HCT116 (cell line): Measurements from ENCODE around the gene BABAM2. TPM values are rescaled to one million over a fixed set of nuclear protein-coding genes. Genes with fewer than 3 reads are reported as not detected.

Source experiments
- ATAC-seq: fragments of 200-7000 bp; cut with Tn5 transposase; 2 replicates; pipeline ENCODE4 v1.9.1; 2020; ENCODE audit warnings: mild to moderate bottlenecking, moderate library complexity
- BruUV-seq: library from RNA; stranded (reverse); fragments of 400-500 nt; replicated peaks from 2 replicates; lab custom pipeline; 2021; lab: Mats Ljungman, UMichigan
- CTCF ChIA-PET: fragments of 300-600 bp; sonication (Branson Sonifier 250); formaldehyde crosslinking; loops from one replicate; lab custom pipeline; 2021; ENCODE audit warnings: antibody characterized with exemption; lab: Charles Lee
- POLR2A ChIA-PET: fragments of 300-600, 350-600 bp; sonication (Branson Sonifier 250); formaldehyde crosslinking; loops from one replicate; lab custom pipeline; 2021; ENCODE audit warnings: antibody characterized with exemption; lab: Charles Lee
- RAD21 ChIA-PET, 2 experiments: fragments of 300-600 bp; sonication (Branson Sonifier 250); formaldehyde crosslinking; loops; one replicate each; lab custom pipeline; 2023; ENCODE audit warnings: low total read pairs in 2 of 2; ENCODE audit not compliant: uncharacterized antibody in 2 of 2, unreplicated experiment in 2 of 2, low non-redundant PET in 1 of 2; lab: Charles Lee
- DNase-seq: peaks from one replicate; pipeline ENCODE4 v3.0.0-alpha.2; 2010; ENCODE audit warnings: low read depth, low spot score
- H2AFZ ChIP-seq: fragments of 200-600 bp; shearing (Covaris generic), sonication (generic); 2 replicates; pipeline ENCODE4 v1.6.1; 2017; ENCODE audit warnings: low read depth, mixed run types, mixed read lengths, antibody characterized with exemption, low read length; ENCODE audit not compliant: poor library complexity, severe bottlenecking
- H3K27ac ChIP-seq: 2 replicates; pipeline ENCODE4 v1.5.1; 2012; ENCODE audit warnings: low read depth, low read length
- H3K27me3 ChIP-seq: fragments of 200-600 bp; sonication (generic); 2 replicates; pipeline ENCODE4 v1.6.1; 2016; ENCODE audit warnings: mixed run types, low read length, mixed read lengths; ENCODE audit not compliant: insufficient read depth
- H3K36me3 ChIP-seq, 2 experiments: fragments of 200-500 bp in 1 of 2; fragments of 200-600 bp in 1 of 2; sonication (Bioruptor generic) in 1 of 2; sonication (generic) in 1 of 2; 2 replicates each; pipeline versions ENCODE4 v1.5.1 to v1.6.1; 2014 to 2016; ENCODE audit warnings: low read length in 2 of 2, inconsistent platforms in 1 of 2, mixed read lengths in 1 of 2, mixed run types in 1 of 2; ENCODE audit not compliant: insufficient read depth in 2 of 2, control insufficient read depth in 1 of 2
- H3K4me1 ChIP-seq, 2 experiments: fragments of 200-600 bp in 1 of 2; sonication (generic) in 1 of 2; 2 replicates each; pipeline versions ENCODE4 v1.5.1 to v1.6.1; 2012 to 2017; ENCODE audit warnings: low read length in 2 of 2, inconsistent platforms in 1 of 2, mild to moderate bottlenecking in 1 of 2, mixed read lengths in 1 of 2, mixed run types in 1 of 2, moderate library complexity in 1 of 2; ENCODE audit not compliant: insufficient read depth in 2 of 2, control insufficient read depth in 1 of 2
- H3K4me2 ChIP-seq: fragments of 200-600 bp; sonication (generic); 2 replicates; pipeline ENCODE4 v1.6.1; 2017; ENCODE audit warnings: mixed run types, low read length, mixed read lengths
- H3K4me3 ChIP-seq, 2 experiments: fragments of 200-600 bp in 1 of 2; sonication (generic) in 1 of 2; replicated peaks in 1 of 2; 2 replicates each; pipeline ENCODE4 v1.5.1; 2011 to 2016; ENCODE audit warnings: low read length in 2 of 2, control low read depth in 1 of 2, low read depth in 1 of 2, mild to moderate bottlenecking in 1 of 2, mixed read lengths in 1 of 2, mixed run types in 1 of 2
- H3K79me2 ChIP-seq: fragments of 200-600 bp; sonication (generic); 2 replicates; pipeline ENCODE4 v1.6.1; 2017; ENCODE audit warnings: mild to moderate bottlenecking, mixed run types, low read length, moderate library complexity, mixed read lengths; ENCODE audit not compliant: insufficient read depth
- H3K9ac ChIP-seq: fragments of 200-600 bp; sonication (generic); 2 replicates; pipeline ENCODE4 v1.6.1; 2016; ENCODE audit warnings: low read length, mixed read lengths
- H3K9me2 ChIP-seq: fragments of 200-600 bp; sonication (generic), shearing (Covaris generic); 2 replicates; pipeline ENCODE4 v1.6.1; 2017; ENCODE audit warnings: mixed run types, mild to moderate bottlenecking, moderate library complexity; ENCODE audit not compliant: insufficient read depth
- H3K9me3 ChIP-seq, 2 experiments: fragments of 200-500 bp in 1 of 2; fragments of 200-600 bp in 1 of 2; sonication (Bioruptor generic) in 1 of 2; sonication (generic) in 1 of 2; 2 replicates each; pipeline ENCODE4 v1.6.1; 2014 to 2017; ENCODE audit warnings: low read length in 2 of 2, mixed read lengths in 2 of 2, inconsistent platforms in 1 of 2, low read depth in 1 of 2, mild to moderate bottlenecking in 1 of 2, mixed run types in 1 of 2, moderate library complexity in 1 of 2; ENCODE audit not compliant: control insufficient read depth in 1 of 2, insufficient read depth in 1 of 2
- H4K20me1 ChIP-seq: fragments of 200-600 bp; sonication (generic), shearing (Covaris generic); 2 replicates; pipeline ENCODE4 v1.6.1; 2017; ENCODE audit warnings: mixed run types, mild to moderate bottlenecking, moderate library complexity; ENCODE audit not compliant: insufficient read depth
- ELF1 ChIP-seq: IDR thresholded peaks from 2 replicates; pipeline ENCODE4 v1.6.1; 2012; ENCODE audit warnings: low read depth, borderline replicate concordance
- EZH2 ChIP-seq: fragments of 200-600 bp; sonication (generic); IDR thresholded peaks from 2 replicates; pipeline ENCODE4 v1.6.1; 2017; ENCODE audit warnings: antibody characterized with exemption, mixed run types
- EZH2phosphoT487 ChIP-seq: fragments of 200-600 bp; IDR thresholded peaks from 2 replicates; pipeline ENCODE4 v1.6.1; 2018; ENCODE audit warnings: antibody characterized with exemption, borderline replicate concordance
- JUND ChIP-seq: IDR thresholded peaks from 2 replicates; pipeline ENCODE4 v1.6.1; 2012
- POLR2A ChIP-seq: IDR thresholded peaks from 2 replicates; pipeline ENCODE4 v1.7.0; 2011; ENCODE audit warnings: borderline replicate concordance; ENCODE audit not compliant: insufficient read depth, insufficient read length; ENCODE audit errors: extremely low read depth
- POLR2AphosphoS5 ChIP-seq: IDR thresholded peaks from 2 replicates; pipeline ENCODE4 v1.6.1; 2011; ENCODE audit warnings: mild to moderate bottlenecking, low read depth, low read length, moderate library complexity
- RAD21 ChIP-seq: IDR thresholded peaks from 2 replicates; pipeline ENCODE4 v1.6.1; 2012; ENCODE audit warnings: low read depth, mild to moderate bottlenecking
- SIN3A ChIP-seq: IDR thresholded peaks from 2 replicates; pipeline ENCODE4 v1.6.1; 2012; ENCODE audit warnings: low read depth
- SP1 ChIP-seq: IDR thresholded peaks from 2 replicates; pipeline ENCODE4 v1.6.1; 2012; ENCODE audit warnings: low read depth
- SRF ChIP-seq: IDR thresholded peaks from 2 replicates; pipeline ENCODE4 v1.6.1; 2012; ENCODE audit warnings: low read depth
- TCF7L2 ChIP-seq: IDR thresholded peaks from 2 replicates; pipeline ENCODE4 v1.7.0; 2011; ENCODE audit warnings: borderline replicate concordance, inconsistent platforms; ENCODE audit not compliant: insufficient read depth, insufficient read length; ENCODE audit errors: extremely low read depth
- YY1 ChIP-seq: IDR thresholded peaks from 2 replicates; pipeline ENCODE4 v1.6.1; 2011; ENCODE audit warnings: low read length, low read depth, moderate library complexity, mild to moderate bottlenecking; ENCODE audit not compliant: insufficient replicate concordance; ENCODE audit errors: extremely low read depth
- ZNF274 ChIP-seq: fragments of 200-500 bp; sonication (Bioruptor generic); IDR thresholded peaks from 2 replicates; pipeline ENCODE4 v1.6.1; 2014; ENCODE audit warnings: mild to moderate bottlenecking, low read depth, low read length, inconsistent platforms
- intact Hi-C: fragments of 100-400 bp; cut with micrococcal nuclease; formaldehyde crosslinking; loops from 2 replicates; pipeline ENCODE4 v1.10.0; 2022
- total RNA-seq: library from RNA; stranded (reverse); gene quantifications from one replicate; pipeline ENCODE4 v1.2.1, GENCODE V29; 2021; ENCODE audit not compliant: unreplicated experiment
- TF ChIP-seq, protein P1 (sequence below), 3 experiments: fragments of 200-600 bp in 1 of 3; sonication (generic) in 1 of 3; IDR thresholded peaks in 2 of 3; conservative IDR thresholded peaks in 1 of 3; 2 replicates each; pipeline ENCODE4 v1.5.1; 2012 to 2017; ENCODE audit warnings: low read depth in 2 of 3, low read length in 2 of 3, antibody characterized with exemption in 1 of 3, borderline replicate concordance in 1 of 3, control low read depth in 1 of 3, mild to moderate bottlenecking in 1 of 3, mixed read lengths in 1 of 3, mixed run types in 1 of 3, moderate library complexity in 1 of 3; ENCODE audit not compliant: insufficient read depth in 1 of 3
- TF ChIP-seq, protein P2 (sequence below): IDR thresholded peaks from 2 replicates; pipeline ENCODE4 v1.6.1; 2012; ENCODE audit warnings: low read depth

Gene BABAM2
- total RNA-seq, 1 experiment from 2014 or later, result 23.8 TPM

DNA sequence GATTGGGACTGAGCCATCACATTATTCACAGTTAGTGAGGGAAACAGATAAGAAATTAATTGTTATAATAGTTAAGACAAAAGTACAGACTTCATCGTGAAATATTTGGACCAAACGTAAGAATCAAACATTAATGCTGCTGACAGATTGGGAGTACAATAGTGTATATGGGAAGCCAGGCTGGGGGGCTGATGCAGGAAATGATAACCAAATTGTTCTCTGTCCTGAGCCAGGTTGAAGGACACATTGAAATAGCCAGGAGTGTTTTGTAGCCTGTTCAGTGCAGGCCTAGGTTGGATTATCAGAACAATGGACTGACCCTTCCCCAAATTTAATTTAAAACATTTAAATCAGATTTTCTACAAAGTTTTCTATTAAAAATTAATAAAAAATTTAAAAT lies 203.2 kb downstream of the BABAM2 start (continued):
- TF ChIP-seq EZH2 (no peak), SRF (no peak), JUND (no peak)

DNA sequence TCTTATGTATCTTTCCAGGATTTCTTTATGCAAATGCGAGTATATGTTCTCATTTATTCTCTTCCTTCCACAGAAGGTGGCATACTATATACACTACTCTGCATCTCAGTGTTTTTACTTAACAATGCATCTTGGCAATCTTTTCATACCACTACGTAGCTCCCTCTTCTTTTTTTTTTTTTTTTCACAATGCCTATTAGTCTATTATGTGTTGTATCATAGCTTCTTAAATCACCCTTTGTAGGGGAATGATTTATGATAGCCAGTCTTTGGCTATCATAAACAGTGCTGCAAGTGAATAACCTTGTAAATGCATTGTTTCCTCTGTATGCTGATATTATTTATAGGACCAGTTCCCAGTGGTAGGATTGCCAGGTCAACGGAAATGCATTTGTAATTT lies 204.2 kb downstream of the BABAM2 start:
- POLR2A ChIA-PET, result no interaction called here
- no peak for DNase-seq
- CTCF ChIA-PET, result no interaction called here
- no peaks in the 10 kb centered on the region for H3K36me3 ChIP-seq
- intact Hi-C loops, result no loop called here
- H3K9me3 ChIP-seq, result no peaks in the 10 kb centered on the region
- no peaks in the 10 kb centered on the region for H3K27me3 ChIP-seq
- no peaks in the 10 kb centered on the region for H3K79me2 ChIP-seq
- H3K4me3 ChIP-seq, result no peak overlapping the region
- H3K27ac ChIP-seq, result no peak overlapping the region
- no TSS peak for BruUV-seq
- ATAC-seq, result no peak
- H3K4me1 ChIP-seq, result no peaks in the 10 kb centered on the region
- TF ChIP-seq TCF7L2, result no peak
- TF ChIP-seq, protein P1, sequence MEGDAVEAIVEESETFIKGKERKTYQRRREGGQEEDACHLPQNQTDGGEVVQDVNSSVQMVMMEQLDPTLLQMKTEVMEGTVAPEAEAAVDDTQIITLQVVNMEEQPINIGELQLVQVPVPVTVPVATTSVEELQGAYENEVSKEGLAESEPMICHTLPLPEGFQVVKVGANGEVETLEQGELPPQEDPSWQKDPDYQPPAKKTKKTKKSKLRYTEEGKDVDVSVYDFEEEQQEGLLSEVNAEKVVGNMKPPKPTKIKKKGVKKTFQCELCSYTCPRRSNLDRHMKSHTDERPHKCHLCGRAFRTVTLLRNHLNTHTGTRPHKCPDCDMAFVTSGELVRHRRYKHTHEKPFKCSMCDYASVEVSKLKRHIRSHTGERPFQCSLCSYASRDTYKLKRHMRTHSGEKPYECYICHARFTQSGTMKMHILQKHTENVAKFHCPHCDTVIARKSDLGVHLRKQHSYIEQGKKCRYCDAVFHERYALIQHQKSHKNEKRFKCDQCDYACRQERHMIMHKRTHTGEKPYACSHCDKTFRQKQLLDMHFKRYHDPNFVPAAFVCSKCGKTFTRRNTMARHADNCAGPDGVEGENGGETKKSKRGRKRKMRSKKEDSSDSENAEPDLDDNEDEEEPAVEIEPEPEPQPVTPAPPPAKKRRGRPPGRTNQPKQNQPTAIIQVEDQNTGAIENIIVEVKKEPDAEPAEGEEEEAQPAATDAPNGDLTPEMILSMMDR (IDR thresholded peaks at IDR 0.05 in 2 of 3, conservative IDR thresholded peaks at IDR 0.05 in 1 of 3; ENCODE audit: borderline replicate concordance in 1 of 3, insufficient read depth in 1 of 3, low read depth in 2 of 3, low read length in 2 of 3), result no peak
- TF ChIP-seq POLR2AphosphoS5, result no peak
- no peak for TF ChIP-seq YY1
- no peak for TF ChIP-seq EZH2phosphoT487
- no peak for TF ChIP-seq EZH2
- TF ChIP-seq POLR2A, result no peak
- TF ChIP-seq RAD21, result no peak
- TF ChIP-seq, protein P2, sequence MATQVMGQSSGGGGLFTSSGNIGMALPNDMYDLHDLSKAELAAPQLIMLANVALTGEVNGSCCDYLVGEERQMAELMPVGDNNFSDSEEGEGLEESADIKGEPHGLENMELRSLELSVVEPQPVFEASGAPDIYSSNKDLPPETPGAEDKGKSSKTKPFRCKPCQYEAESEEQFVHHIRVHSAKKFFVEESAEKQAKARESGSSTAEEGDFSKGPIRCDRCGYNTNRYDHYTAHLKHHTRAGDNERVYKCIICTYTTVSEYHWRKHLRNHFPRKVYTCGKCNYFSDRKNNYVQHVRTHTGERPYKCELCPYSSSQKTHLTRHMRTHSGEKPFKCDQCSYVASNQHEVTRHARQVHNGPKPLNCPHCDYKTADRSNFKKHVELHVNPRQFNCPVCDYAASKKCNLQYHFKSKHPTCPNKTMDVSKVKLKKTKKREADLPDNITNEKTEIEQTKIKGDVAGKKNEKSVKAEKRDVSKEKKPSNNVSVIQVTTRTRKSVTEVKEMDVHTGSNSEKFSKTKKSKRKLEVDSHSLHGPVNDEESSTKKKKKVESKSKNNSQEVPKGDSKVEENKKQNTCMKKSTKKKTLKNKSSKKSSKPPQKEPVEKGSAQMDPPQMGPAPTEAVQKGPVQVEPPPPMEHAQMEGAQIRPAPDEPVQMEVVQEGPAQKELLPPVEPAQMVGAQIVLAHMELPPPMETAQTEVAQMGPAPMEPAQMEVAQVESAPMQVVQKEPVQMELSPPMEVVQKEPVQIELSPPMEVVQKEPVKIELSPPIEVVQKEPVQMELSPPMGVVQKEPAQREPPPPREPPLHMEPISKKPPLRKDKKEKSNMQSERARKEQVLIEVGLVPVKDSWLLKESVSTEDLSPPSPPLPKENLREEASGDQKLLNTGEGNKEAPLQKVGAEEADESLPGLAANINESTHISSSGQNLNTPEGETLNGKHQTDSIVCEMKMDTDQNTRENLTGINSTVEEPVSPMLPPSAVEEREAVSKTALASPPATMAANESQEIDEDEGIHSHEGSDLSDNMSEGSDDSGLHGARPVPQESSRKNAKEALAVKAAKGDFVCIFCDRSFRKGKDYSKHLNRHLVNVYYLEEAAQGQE, result no peak
- TF ChIP-seq ZNF274, result no peak
- no peak for TF ChIP-seq ELF1
- TF ChIP-seq SIN3A, result no peak
- TF ChIP-seq SP1, result no peak
- no peak overlapping the region for H2AFZ ChIP-seq
- no peak overlapping the region for H3K9ac ChIP-seq
- RAD21 ChIA-PET, result no interaction called here
- H4K20me1 ChIP-seq, result no peaks in the 10 kb centered on the region
- no peaks in the 10 kb centered on the region; the same call in 1 of the 2 replicates for H3K9me2 ChIP-seq
- no peak overlapping the region for H3K4me2 ChIP-seq
